CD4-positive, CD25-positive, alpha-beta regulatory T cell (primary cell): ENCODE data around the gene KAT8. TPM values are rescaled to one million over a fixed set of nuclear protein-coding genes. Genes with fewer than 3 reads are reported as not detected.

ENCODE experiments used
- ATAC-seq, 2 donors: fragments of 150-1000 bp; cut with Tn5 transposase; one replicate each; pipeline ENCODE4 v1.10.0; 2021; ENCODE audit warnings: low read depth in 2 of 2, moderate number of reproducible peaks in 2 of 2, moderate library complexity in 1 of 2
- DNase-seq, 3 donors: peaks; one replicate each; pipeline versions ENCODE4 v3.0.0 to v3.0.0-alpha.2; 2012 to 2022; ENCODE audit warnings: mixed read lengths in 1 of 3
- H3K27ac ChIP-seq: one replicate; pipeline ENCODE4 v1.7.0; 2013; ENCODE audit warnings: mild to moderate bottlenecking, low read length; ENCODE audit not compliant: insufficient read depth, poor library complexity, severe bottlenecking
- H3K27me3 ChIP-seq: one replicate; pipeline ENCODE4 v1.7.0; 2013; ENCODE audit warnings: low read length; ENCODE audit not compliant: control insufficient read depth, insufficient read depth
- H3K36me3 ChIP-seq: one replicate; pipeline ENCODE4 v1.7.0; 2013; ENCODE audit warnings: mild to moderate bottlenecking, low read length, moderate library complexity; ENCODE audit not compliant: control insufficient read depth, insufficient read depth
- H3K4me1 ChIP-seq: 2 replicates; pipeline ENCODE4 v1.7.0; 2013; ENCODE audit warnings: mild to moderate bottlenecking, low read length; ENCODE audit not compliant: insufficient read depth, control insufficient read depth, poor library complexity, severe bottlenecking
- H3K4me3 ChIP-seq: one replicate; pipeline ENCODE4 v1.7.0; 2013; ENCODE audit warnings: low read depth, mild to moderate bottlenecking, low read length, moderate library complexity
- H3K9me3 ChIP-seq, 2 experiments: 1 replicate in 1 of 2; 2 replicates in 1 of 2; pipeline ENCODE4 v1.7.0; 2013; ENCODE audit warnings: low read length in 2 of 2, mild to moderate bottlenecking in 1 of 2, moderate library complexity in 1 of 2; ENCODE audit not compliant: control insufficient read depth in 2 of 2
- H3K27ac Mint-ChIP-seq, 3 donors: one replicate each; pipeline ENCODE4 v1.8.0; 2020 to 2022; ENCODE audit warnings: mild to moderate bottlenecking in 3 of 3, mixed read lengths in 3 of 3, moderate library complexity in 2 of 3
- H3K27me3 Mint-ChIP-seq: one replicate; pipeline ENCODE4 v1.8.0; 2022; ENCODE audit warnings: mild to moderate bottlenecking, mixed read lengths
- H3K36me3 Mint-ChIP-seq: one replicate; pipeline ENCODE4 v1.8.0; 2020; ENCODE audit warnings: mixed read lengths
- H3K4me1 Mint-ChIP-seq, 4 donors: one replicate each; pipeline ENCODE4 v1.8.0; 2020 to 2022; ENCODE audit warnings: mixed read lengths in 4 of 4, mild to moderate bottlenecking in 1 of 4
- H3K4me3 Mint-ChIP-seq, 4 donors: one replicate each; pipeline ENCODE4 v1.8.0; 2020 to 2022; ENCODE audit warnings: mild to moderate bottlenecking in 4 of 4, mixed read lengths in 4 of 4, moderate library complexity in 3 of 4
- H3K9me3 Mint-ChIP-seq, 7 donors: one replicate each; pipeline ENCODE4 v1.8.0; 2020 to 2022; ENCODE audit warnings: mixed read lengths in 7 of 7, mild to moderate bottlenecking in 3 of 7, moderate library complexity in 2 of 7
- polyA plus RNA-seq, 4 donors: library from polyadenylated mRNA; unstranded; fragments of 300-500 nt; fragmentation: Illumina TruSeq; gene quantifications; one replicate each; pipeline ENCODE4 v1.2.3, GENCODE V29; 2021
- total RNA-seq: library from RNA; stranded (reverse); gene quantifications from one replicate; pipeline ENCODE4 v1.2.3, GENCODE V29; 2022

Gene KAT8
- total and polyA plus RNA-seq, 5 donors from 2014 or later: 31.8 to 103 (median 44.7) TPM

- H3K36me3 ChIP-seq: peaks cover 52% of the 10 kb centered on the region
- peaks cover 17% of the 10 kb centered on the region for H3K36me3 Mint-ChIP-seq
- no peak for ATAC-seq
Measured at GRCh38 chr16:31127182-31127581, 9.7 kb downstream of the KAT8 start.

GRCh38 chr16:31128711-31129567 lies 11.5 kb downstream of the KAT8 start:
- peaks cover 0 to 10% (median 2%) of the 10 kb centered on the region in 4 donors for H3K4me1 Mint-ChIP-seq
- H3K36me3 Mint-ChIP-seq: peaks cover 20% of the 10 kb centered on the region
- no peaks in the 10 kb centered on the region for H3K9me3 ChIP-seq
- H3K36me3 ChIP-seq: peaks cover 47% of the 10 kb centered on the region
- ATAC-seq (no peak), DNase-seq (no peak)
- H3K4me3 Mint-ChIP-seq: no peak overlapping the region
- H3K9me3 Mint-ChIP-seq: peaks cover 0 to 1% (median 0%) of the 10 kb centered on the region in 7 donors
- H3K4me3 ChIP-seq: no peak overlapping the region
- no peaks in the 10 kb centered on the region for H3K27me3 Mint-ChIP-seq
- no peak overlapping the region for H3K27ac ChIP-seq
- no peaks in the 10 kb centered on the region for H3K27me3 ChIP-seq
- peak overlapping the region in 1 of 3 donors; percentile 38 for H3K27ac Mint-ChIP-seq
- H3K4me1 ChIP-seq: no peaks in the 10 kb centered on the region

More at GRCh38 chr16:31127182-31127581, 9.7 kb downstream of the KAT8 start:
- Histone ChIP-seq H3K9me3 (no peaks in the 10 kb centered on the region), H3K4me3 (no peak overlapping the region), H3K4me1 (no peaks in the 10 kb centered on the region), H3K27me3 (no peaks in the 10 kb centered on the region), H3K27ac (no peak overlapping the region)
- Mint-ChIP-seq H3K9me3 (no peaks in the 10 kb centered on the region), H3K27ac (no peak overlapping the region), H3K4me3 (no peak overlapping the region), H3K27me3 (no peaks in the 10 kb centered on the region), H3K4me1 (peaks cover 0 to 10% (median 2%) of the 10 kb centered on the region in 4 donors)
- DNase-seq: no peak

- H3K27me3 ChIP-seq: no peaks in the 10 kb centered on the region
- Mint-ChIP-seq H3K4me1 (peaks cover 0 to 10% (median 2%) of the 10 kb centered on the region in 4 donors), H3K9me3 (peaks cover 0 to 1% (median 0%) of the 10 kb centered on the region in 7 donors), H3K36me3 (peaks cover 20% of the 10 kb centered on the region), H3K27me3 (no peaks in the 10 kb centered on the region), H3K27ac (no peak overlapping the region), H3K4me3 (no peak overlapping the region)
- no peaks in the 10 kb centered on the region for H3K4me1 ChIP-seq
- H3K27ac ChIP-seq: no peak overlapping the region
- H3K4me3 ChIP-seq: no peak overlapping the region
- ATAC-seq: no peak
- peaks cover 45% of the 10 kb centered on the region for H3K36me3 ChIP-seq
- no peaks in the 10 kb centered on the region for H3K9me3 ChIP-seq
- DNase-seq: no peak
Measured at GRCh38 chr16:31129568-31130335, 12.3 kb downstream of the KAT8 start.

- peak overlapping the region in 1 of 3 donors; percentile 75 for H3K27ac Mint-ChIP-seq
- Histone ChIP-seq H3K36me3 (peaks cover 45% of the 10 kb centered on the region), H3K4me3 (no peak overlapping the region), H3K4me1 (no peaks in the 10 kb centered on the region), H3K9me3 (no peaks in the 10 kb centered on the region), H3K27ac (no peak overlapping the region), H3K27me3 (no peaks in the 10 kb centered on the region)
- DNase-seq (no peak), ATAC-seq (no peak)
- peaks cover 20% of the 10 kb centered on the region for H3K36me3 Mint-ChIP-seq
- peaks cover 0 to 1% (median 0%) of the 10 kb centered on the region in 7 donors for H3K9me3 Mint-ChIP-seq
- no peak overlapping the region for H3K4me3 Mint-ChIP-seq
- H3K4me1 Mint-ChIP-seq: peaks cover 0 to 10% (median 2%) of the 10 kb centered on the region in 4 donors
- H3K27me3 Mint-ChIP-seq: no peaks in the 10 kb centered on the region
Measured at GRCh38 chr16:31130336-31130891, 12.9 kb downstream of the KAT8 start.

GRCh38 chr16:31130899-31131298 lies 13.4 kb downstream of the KAT8 start:
- Mint-ChIP-seq H3K9me3 (peaks cover 0 to 1% (median 0%) of the 10 kb centered on the region in 7 donors), H3K27me3 (no peaks in the 10 kb centered on the region), H3K36me3 (peaks cover 17% of the 10 kb centered on the region), H3K4me1 (peaks cover 0 to 10% (median 2%) of the 10 kb centered on the region in 4 donors), H3K4me3 (no peak overlapping the region), H3K27ac (no peak overlapping the region)
- Histone ChIP-seq H3K9me3 (no peaks in the 10 kb centered on the region), H3K27me3 (no peaks in the 10 kb centered on the region), H3K27ac (no peak overlapping the region), H3K36me3 (peaks cover 45% of the 10 kb centered on the region), H3K4me3 (no peak overlapping the region), H3K4me1 (no peaks in the 10 kb centered on the region)
- ATAC-seq (no peak), DNase-seq (no peak)

GRCh38 chr16:31131416-31131815 lies 14.0 kb downstream of the KAT8 start:
- ATAC-seq: no peak
- Histone ChIP-seq H3K4me1 (no peaks in the 10 kb centered on the region), H3K4me3 (no peak overlapping the region), H3K27ac (no peak overlapping the region), H3K36me3 (peaks cover 45% of the 10 kb centered on the region), H3K9me3 (no peaks in the 10 kb centered on the region), H3K27me3 (no peaks in the 10 kb centered on the region)
- Mint-ChIP-seq H3K27ac (no peak overlapping the region), H3K4me3 (no peak overlapping the region), H3K36me3 (peaks cover 12% of the 10 kb centered on the region), H3K27me3 (no peaks in the 10 kb centered on the region), H3K9me3 (peaks cover 0 to 1% (median 0%) of the 10 kb centered on the region in 7 donors), H3K4me1 (peaks cover 0 to 5% (median 2%) of the 10 kb centered on the region in 4 donors)
- DNase-seq: no peak

- no peak overlapping the region for H3K27ac ChIP-seq
- no peaks in the 10 kb centered on the region for H3K4me1 ChIP-seq
- no peak overlapping the region for H3K4me3 ChIP-seq
- ATAC-seq (no peak), DNase-seq (no peak)
- Mint-ChIP-seq H3K9me3 (peaks cover 0 to 1% (median 0%) of the 10 kb centered on the region in 7 donors), H3K27me3 (no peaks in the 10 kb centered on the region), H3K4me1 (peaks cover 0 to 5% (median 2%) of the 10 kb centered on the region in 4 donors), H3K4me3 (peak overlapping the region in 1 of 4 donors; percentile 73), H3K36me3 (peaks cover 12% of the 10 kb centered on the region), H3K27ac (no peak overlapping the region)
- H3K27me3 ChIP-seq: no peaks in the 10 kb centered on the region
- H3K36me3 ChIP-seq: peaks cover 45% of the 10 kb centered on the region
- no peaks in the 10 kb centered on the region for H3K9me3 ChIP-seq
Measured at GRCh38 chr16:31131841-31132271, 14.4 kb downstream of the KAT8 start.
